PC-9 (cell line): Measurements from ENCODE around the gene RFFL.
A peak's percentile ranks its signal among the peaks of the same experiment; 100 is the strongest.

Experiments used
- CTCF ChIP-seq: fragments of 200-600 bp; sonication (generic); conservative IDR thresholded peaks from 2 replicates; pipeline ENCODE4 v1.6.1; 2017; ENCODE audit warnings: mixed run types, antibody characterized with exemption, mild to moderate bottlenecking, moderate library complexity
- EZH2 ChIP-seq: fragments of 200-600 bp; sonication (generic); IDR thresholded peaks from 2 replicates; pipeline ENCODE4 v1.8.0; 2017; ENCODE audit warnings: antibody characterized with exemption, low read depth

- TF ChIP-seq CTCF, result peak; percentile 74
- TF ChIP-seq EZH2, result no peak
Measured at GRCh38 chr17:35089586-35090296, 26.2 kb upstream of the RFFL start.
